NK-92 treated with Interleukin-12 subunit alpha and Interleukin-12 subunit beta, amount 100 ng/mL, for 24 hours (cell line): ENCODE measurements around the gene GAS6.

ENCODE experiments used
- DNase-seq: peaks from one replicate; lab custom pipeline; 2025; lab: John Stamatoyannopoulos, UW

The GAS6 gene

DNA sequence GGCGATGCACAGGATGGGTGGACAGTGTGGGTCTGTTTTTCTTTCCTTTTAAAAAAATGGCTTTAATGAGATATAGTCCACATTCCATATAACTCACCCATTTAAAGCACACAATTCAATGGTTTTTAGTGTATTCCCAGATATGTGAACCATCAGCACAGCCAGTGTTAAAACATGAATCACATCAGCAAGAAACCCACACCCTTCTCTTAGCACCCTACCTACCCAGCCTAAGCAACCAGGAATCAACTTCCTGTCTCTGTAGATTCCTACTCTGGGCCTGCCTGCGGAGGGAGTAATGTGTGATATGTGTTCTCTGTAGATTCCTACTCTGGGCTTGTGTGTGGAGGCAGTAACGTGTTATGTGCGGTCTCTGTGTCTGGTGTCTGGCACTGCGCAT lies 92.9 kb downstream of the GAS6 start:
- no peak for DNase-seq
